Hematopoietic multipotent progenitor cell (in vitro differentiated cells): ENCODE measurements around the gene RRAS2. TPM values are rescaled to one million over a fixed set of nuclear protein-coding genes. Genes with fewer than 3 reads are reported as not detected.

ENCODE experiments used
- DNase-seq, 3 donors: peaks; one replicate each; pipeline ENCODE4 v3.0.0-alpha.2; 2011 to 2015; ENCODE audit warnings: low read depth in 2 of 3, low spot score in 2 of 3
- total RNA-seq: library from RNA; depleted of rRNA; stranded (reverse); fragments of >200 nt; gene quantifications from one replicate; pipeline ENCODE4 v1.2.3, GENCODE V29; 2012

The RRAS2 gene
- total RNA-seq, 1 donor: 2.2 TPM

DNA sequence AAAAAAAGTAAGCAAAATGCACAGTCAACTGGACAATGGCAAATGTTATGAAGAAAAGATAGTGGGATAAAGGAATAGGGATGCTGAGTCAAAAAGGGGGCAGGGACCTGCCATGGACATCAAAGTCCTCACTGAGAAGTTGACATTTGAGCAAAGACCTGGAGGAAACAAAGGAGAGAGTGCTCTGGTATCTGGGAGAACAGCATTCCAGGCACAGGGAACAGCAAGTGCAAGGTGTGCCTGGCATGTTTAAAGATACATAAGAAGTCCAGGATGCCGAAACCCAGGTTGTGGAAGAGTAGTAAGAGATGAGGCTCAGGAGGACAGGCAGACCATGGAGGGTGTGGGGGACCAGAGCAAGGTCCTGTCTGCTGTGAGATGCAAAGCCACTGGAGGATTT is 123.3 kb downstream of the RRAS2 start:
- DNase-seq: no peak

DNA sequence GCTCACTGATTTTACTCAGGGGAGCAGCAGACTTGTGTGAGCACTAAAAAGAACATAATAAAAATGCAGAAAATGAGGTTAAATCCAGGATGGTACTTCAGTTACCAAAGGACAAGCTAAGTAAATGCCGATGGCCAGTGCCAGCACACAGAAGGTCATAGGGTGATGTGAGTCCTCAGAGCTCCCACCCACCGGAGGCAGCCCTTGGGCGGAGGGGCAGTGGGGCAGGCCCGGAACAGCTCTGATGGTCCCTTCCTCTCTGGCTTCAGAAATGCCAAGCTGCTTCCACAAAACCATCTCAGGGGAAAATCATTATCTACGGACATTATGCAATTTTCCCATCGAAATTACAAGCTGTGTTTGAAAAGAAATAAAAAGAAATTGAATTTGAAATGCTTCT is 124.5 kb downstream of the RRAS2 start:
- DNase-seq: no peak

DNA sequence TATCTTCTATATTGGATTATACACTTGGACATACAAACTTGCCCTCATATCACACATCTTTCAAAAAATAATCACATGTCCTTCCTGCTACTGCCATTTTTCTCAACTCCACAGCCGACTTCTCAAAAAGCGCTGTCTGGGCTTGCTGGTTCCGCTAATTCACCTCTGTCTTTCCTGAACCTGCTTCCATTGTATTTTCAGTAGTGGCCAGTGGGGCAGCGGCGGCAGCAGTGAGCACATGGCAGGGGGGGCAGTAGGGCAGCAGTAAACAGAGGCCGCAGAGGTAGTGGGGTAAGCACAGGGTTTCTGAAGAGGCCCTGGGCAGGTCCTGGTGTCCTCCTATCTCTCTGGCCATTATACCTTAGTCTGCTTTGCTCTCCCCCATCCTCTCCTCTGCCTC is 126.3 kb downstream of the RRAS2 start:
- DNase-seq: no peak

DNA sequence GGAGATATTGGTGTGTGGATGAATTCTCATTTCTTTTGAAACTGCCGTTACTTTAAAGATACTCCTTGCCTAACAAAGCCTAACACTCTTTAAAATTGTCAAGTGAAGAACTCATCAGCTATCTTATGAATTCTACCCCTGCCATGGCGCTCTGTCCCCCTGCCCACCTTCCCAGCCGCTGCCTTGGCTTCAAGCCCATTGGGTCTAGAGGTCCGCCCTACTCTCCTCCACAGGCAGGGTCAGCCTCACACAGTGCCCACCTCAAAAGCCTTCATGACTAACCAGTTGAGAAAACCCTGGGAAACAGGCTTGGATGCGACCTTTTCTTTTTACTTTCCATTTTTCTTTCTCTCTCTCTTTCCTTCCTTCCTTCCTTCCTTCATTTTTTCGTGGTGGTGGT is 128.6 kb downstream of the RRAS2 start:
- no peak for DNase-seq

DNA sequence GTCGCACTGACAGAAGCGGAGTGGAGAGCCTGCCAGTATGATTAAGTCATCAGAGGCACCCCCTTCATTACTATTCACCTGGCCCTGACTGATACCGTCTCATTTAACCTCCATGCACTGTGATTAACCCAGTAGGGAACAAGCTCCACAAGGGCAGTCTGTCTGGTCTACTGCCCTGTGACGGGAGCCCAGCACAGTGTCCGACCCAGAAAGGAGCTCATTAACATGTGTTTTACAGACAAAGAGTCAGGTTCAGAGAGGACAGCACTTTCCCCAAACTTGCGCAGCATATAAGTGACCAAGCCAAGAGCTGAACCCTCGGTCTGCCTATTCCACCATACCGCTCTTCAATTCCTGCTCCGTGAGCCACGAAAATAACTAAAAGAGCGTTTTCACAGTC is 129.5 kb downstream of the RRAS2 start:
- DNase-seq: no peak

- no peak for DNase-seq
These were observed 130.6 kb downstream of the RRAS2 start for GRCh38 chr11:14228356-14228755.

Other genes starting within 250 kb of the RRAS2 start
- 59.0 TPM for gene COPB1, start 140.6 kb upstream of the RRAS2 start, total RNA-seq
- 119 TPM for gene PSMA1, start 161.2 kb upstream of the RRAS2 start, total RNA-seq